Sigmoid colon (tissue), 7 donors: Measurements from ENCODE around the gene LSM14B. TPM values are rescaled to one million over a fixed set of nuclear protein-coding genes. Genes with fewer than 3 reads are reported as not detected.

Experiments
- DNase-seq: peaks from one replicate; pipeline ENCODE4 v3.0.0-alpha.2; 2019
- H3K27ac ChIP-seq, 4 donors: fragments of 200-600 bp; sonication (generic); one replicate each; pipeline ENCODE4 v1.5.1; 2016 to 2019; ENCODE audit warnings: mild to moderate bottlenecking in 1 of 4
- H3K27me3 ChIP-seq, 3 donors: fragments of 200-600 bp; sonication (generic); one replicate each; pipeline ENCODE4 v1.5.1; 2019; ENCODE audit warnings: mild to moderate bottlenecking in 1 of 3
- H3K36me3 ChIP-seq, 4 donors: fragments of 200-600 bp; sonication (generic); one replicate each; pipeline ENCODE4 v1.5.1; 2016 to 2019
- H3K4me1 ChIP-seq, 4 donors: fragments of 200-600 bp; sonication (generic); one replicate each; pipeline ENCODE4 v1.5.1; 2017 to 2019
- H3K4me3 ChIP-seq, 4 donors: fragments of 200-600 bp; sonication (generic); one replicate each; pipeline ENCODE4 v1.5.1; 2017 to 2019; ENCODE audit warnings: mild to moderate bottlenecking in 2 of 4, moderate library complexity in 1 of 4
- H3K9me3 ChIP-seq, 4 donors: fragments of 200-600 bp in 3 of 4; sonication (generic) in 3 of 4; one replicate each; pipeline versions ENCODE4 v1.5.1 to v1.6.1; 2013 to 2019
- EP300 ChIP-seq, 4 donors: sonication (generic); formaldehyde crosslinking; IDR thresholded peaks; one replicate each; pipeline ENCODE4 v1.6.1; 2017; ENCODE audit warnings: antibody characterized with exemption in 4 of 4
- POLR2A ChIP-seq, 2 donors: fragments of 450-650 bp; IDR thresholded peaks; one replicate each; pipeline ENCODE4 v1.6.1; 2016; ENCODE audit warnings: antibody characterized with exemption in 2 of 2, mild to moderate bottlenecking in 2 of 2, moderate library complexity in 2 of 2
- POLR2AphosphoS5 ChIP-seq, 4 donors: sonication (generic); formaldehyde crosslinking; IDR thresholded peaks; one replicate each; pipeline ENCODE4 v1.6.1; 2017; ENCODE audit warnings: antibody characterized with exemption in 4 of 4
- WGBS, 2 donors: extraction: QIAGEN DNeasy Blood & Tissue Kit; methylation state at CpG; one replicate each; pipeline ENCODE4 v1.1.7; 2013; 5-methylcytosine and 5-hydroxymethylcytosine counted together
- intact Hi-C: fragments of 100-400 bp; cut with DNase I; formaldehyde crosslinking; loops from one replicate; pipeline ENCODE4 v1.15.1; 2023
- polyA plus RNA-seq, 3 donors: library from polyadenylated mRNA; stranded (reverse); fragments of 200-250 nt; gene quantifications; one replicate each; pipeline ENCODE4 v1.2.3, GENCODE V29; 2013
- total RNA-seq, 4 donors: library from RNA; depleted of rRNA; stranded (reverse); fragments of >200 nt; gene quantifications; one replicate each; pipeline ENCODE4 v1.1.0, GENCODE V29; 2016
- TF ChIP-seq, protein P1 (sequence below), 4 experiments: fragments of 450-650 bp in 3 of 4; fragments of 200-600 bp in 1 of 4; IDR thresholded peaks; one replicate each; pipeline ENCODE4 v1.5.1; 2016 to 2019; ENCODE audit warnings: antibody characterized with exemption in 4 of 4, mild to moderate bottlenecking in 3 of 4, moderate library complexity in 2 of 4
- donor health status: healthy with polysubstance abuse.
- donor health status: Bipolar disorder and iron deficiency.
- donor health status: healthy.

The LSM14B gene
- total and polyA plus RNA-seq, 7 donors, result 16.9 to 28.5 (median 23.5) TPM

DNA sequence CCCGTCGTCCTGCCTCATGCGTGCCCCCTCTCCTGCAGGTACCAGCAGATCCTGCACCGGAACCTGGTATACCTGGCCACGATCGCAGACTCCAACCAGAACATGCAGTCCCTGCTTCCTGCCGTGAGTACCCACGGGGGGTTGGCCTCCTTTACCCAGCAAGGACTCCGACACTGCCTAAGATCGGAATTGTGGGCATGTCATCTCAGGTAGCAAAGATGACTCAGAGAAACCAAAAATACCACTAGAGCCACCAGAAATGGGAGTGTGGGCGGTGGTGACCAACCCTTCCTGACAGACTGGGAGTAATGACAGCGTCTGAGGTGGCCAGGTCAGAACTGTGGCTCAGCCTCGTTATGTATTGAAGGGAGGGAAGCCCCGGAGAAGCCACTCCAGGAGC, 37.6 kb downstream of the LSM14B start:
- intact Hi-C loops, result loop anchor here (5.0 kb wide), 1 partner anchor 148 kb away; no protein-coding TSS in a partner anchor
- H3K27ac ChIP-seq, result no peak overlapping the region
- peaks cover 5 to 50% (median 20%) of the 10 kb centered on the region in 4 donors for H3K36me3 ChIP-seq
- TF ChIP-seq, protein P1, sequence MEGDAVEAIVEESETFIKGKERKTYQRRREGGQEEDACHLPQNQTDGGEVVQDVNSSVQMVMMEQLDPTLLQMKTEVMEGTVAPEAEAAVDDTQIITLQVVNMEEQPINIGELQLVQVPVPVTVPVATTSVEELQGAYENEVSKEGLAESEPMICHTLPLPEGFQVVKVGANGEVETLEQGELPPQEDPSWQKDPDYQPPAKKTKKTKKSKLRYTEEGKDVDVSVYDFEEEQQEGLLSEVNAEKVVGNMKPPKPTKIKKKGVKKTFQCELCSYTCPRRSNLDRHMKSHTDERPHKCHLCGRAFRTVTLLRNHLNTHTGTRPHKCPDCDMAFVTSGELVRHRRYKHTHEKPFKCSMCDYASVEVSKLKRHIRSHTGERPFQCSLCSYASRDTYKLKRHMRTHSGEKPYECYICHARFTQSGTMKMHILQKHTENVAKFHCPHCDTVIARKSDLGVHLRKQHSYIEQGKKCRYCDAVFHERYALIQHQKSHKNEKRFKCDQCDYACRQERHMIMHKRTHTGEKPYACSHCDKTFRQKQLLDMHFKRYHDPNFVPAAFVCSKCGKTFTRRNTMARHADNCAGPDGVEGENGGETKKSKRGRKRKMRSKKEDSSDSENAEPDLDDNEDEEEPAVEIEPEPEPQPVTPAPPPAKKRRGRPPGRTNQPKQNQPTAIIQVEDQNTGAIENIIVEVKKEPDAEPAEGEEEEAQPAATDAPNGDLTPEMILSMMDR (IDR thresholded peaks at IDR 0.05), result no peak
- no peak for TF ChIP-seq POLR2A (IDR thresholded peaks at IDR 0.05)
- TF ChIP-seq EP300 (IDR thresholded peaks at IDR 0.05), result no peak
- no peak for TF ChIP-seq POLR2AphosphoS5 (IDR thresholded peaks at IDR 0.05)
- 82 to 86% methylated on average over 14 of the region's 14 CpGs for WGBS, 2 donors
- no peaks in the 10 kb centered on the region for H3K27me3 ChIP-seq
- peaks cover 0 to 12% (median 12%) of the 10 kb centered on the region in 4 donors for H3K4me1 ChIP-seq
- no peaks in the 10 kb centered on the region for H3K9me3 ChIP-seq
- no peak overlapping the region for H3K4me3 ChIP-seq
- DNase-seq, result no peak

DNA sequence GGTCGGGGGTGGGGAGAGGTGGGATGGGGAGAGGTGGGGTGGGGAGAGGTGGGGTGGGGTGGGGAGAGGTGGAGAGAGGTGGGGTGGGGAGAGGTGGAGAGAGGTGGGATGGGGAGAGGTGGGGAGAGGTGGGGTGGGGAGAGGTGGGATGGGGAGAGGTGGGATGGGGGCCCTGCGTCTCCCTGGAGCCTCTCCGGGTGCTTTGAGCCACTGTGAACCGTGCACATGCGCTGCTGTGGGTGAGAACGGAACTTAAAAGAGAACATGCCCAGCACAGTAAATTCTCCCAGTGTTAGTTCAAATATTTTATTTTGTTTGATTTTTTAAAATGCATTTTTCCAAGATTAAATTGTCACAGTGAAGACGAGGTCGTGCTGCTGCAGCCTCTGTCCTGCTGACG, 38.0 kb downstream of the LSM14B start:
- Histone ChIP-seq H3K36me3 (peaks cover 5 to 53% (median 22%) of the 10 kb centered on the region in 4 donors), H3K4me1 (peaks cover 0 to 12% (median 12%) of the 10 kb centered on the region in 4 donors), H3K27me3 (no peaks in the 10 kb centered on the region), H3K4me3 (no peak overlapping the region), H3K27ac (no peak overlapping the region), H3K9me3 (no peaks in the 10 kb centered on the region)
- DNase-seq, result no peak
- 96 to 97% methylated on average over 9 of the region's 9 CpGs for WGBS, 2 donors
- intact Hi-C loops, result no loop called here
- TF ChIP-seq POLR2AphosphoS5 (IDR thresholded peaks at IDR 0.05), result no peak
- TF ChIP-seq, protein P1 (IDR thresholded peaks at IDR 0.05), result no peak
- no peak for TF ChIP-seq EP300 (IDR thresholded peaks at IDR 0.05)
- no peak for TF ChIP-seq POLR2A (IDR thresholded peaks at IDR 0.05)

DNA sequence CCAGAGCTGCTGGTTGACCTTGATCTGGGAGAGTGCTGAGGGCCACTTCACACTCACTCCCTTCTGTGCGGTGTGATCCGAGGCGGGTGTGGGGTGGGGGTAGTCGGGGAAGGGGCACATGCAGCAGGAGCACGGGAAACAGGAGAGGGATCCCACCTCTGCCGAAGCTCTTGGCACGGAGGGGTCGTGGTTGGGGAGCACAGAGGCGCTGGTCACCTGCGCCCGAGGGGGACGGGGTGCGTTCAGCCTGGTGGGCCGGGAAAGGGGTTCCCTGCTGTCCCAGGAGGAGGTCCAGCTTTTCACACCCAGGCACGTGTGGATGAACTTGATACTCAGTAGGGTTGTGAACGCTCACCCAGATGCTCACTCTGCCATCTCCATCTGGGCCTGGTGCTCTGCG, 38.6 kb downstream of the LSM14B start:
- TF ChIP-seq, protein P1 (IDR thresholded peaks at IDR 0.05), result no peak
- no peak for TF ChIP-seq EP300 (IDR thresholded peaks at IDR 0.05)
- DNase-seq, result no peak
- Histone ChIP-seq H3K9me3 (no peaks in the 10 kb centered on the region), H3K4me1 (peaks cover 0 to 12% (median 12%) of the 10 kb centered on the region in 4 donors), H3K36me3 (peaks cover 5 to 55% (median 26%) of the 10 kb centered on the region in 4 donors), H3K27ac (no peak overlapping the region), H3K27me3 (no peaks in the 10 kb centered on the region), H3K4me3 (no peak overlapping the region)
- intact Hi-C loops, result no loop called here
- 90 to 96% methylated on average over 17 of the region's 17 CpGs for WGBS, 2 donors

DNA sequence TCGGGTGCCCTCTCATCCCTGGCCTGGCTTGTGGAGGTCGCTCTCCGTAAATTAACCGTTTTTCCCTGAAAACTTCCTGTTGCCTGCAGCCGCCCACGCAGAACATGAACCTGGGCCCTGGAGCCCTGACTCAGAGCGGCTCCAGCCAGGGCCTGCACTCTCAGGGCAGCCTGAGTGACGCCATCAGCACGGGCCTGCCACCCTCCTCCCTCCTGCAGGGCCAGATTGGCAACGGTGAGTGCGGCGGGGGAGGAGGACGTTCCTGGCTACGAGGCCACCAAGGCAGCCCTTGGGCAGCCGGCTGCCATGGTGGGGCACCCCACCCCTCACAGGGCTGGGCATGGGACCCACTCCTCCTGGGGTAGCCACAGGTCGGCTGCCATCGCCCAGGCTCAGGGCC, 39.1 kb downstream of the LSM14B start:
- no peak overlapping the region for H3K4me3 ChIP-seq
- DNase-seq, result no peak
- no peaks in the 10 kb centered on the region for H3K27me3 ChIP-seq
- H3K9me3 ChIP-seq, result no peaks in the 10 kb centered on the region
- TF ChIP-seq EP300 (IDR thresholded peaks at IDR 0.05) (no peak), POLR2AphosphoS5 (IDR thresholded peaks at IDR 0.05) (no peak), POLR2A (IDR thresholded peaks at IDR 0.05) (no peak)
- TF ChIP-seq, protein P1 (IDR thresholded peaks at IDR 0.05), result no peak
- H3K36me3 ChIP-seq, result peaks cover 5 to 60% (median 31%) of the 10 kb centered on the region in 4 donors
- WGBS, 2 donors, result 89 to 93% methylated on average over 17 of the region's 17 CpGs
- intact Hi-C loops, result no loop called here
- no peak overlapping the region for H3K27ac ChIP-seq
- peaks cover 0 to 12% (median 10%) of the 10 kb centered on the region in 4 donors for H3K4me1 ChIP-seq
